ENCODE results near the gene GOLGA8N.

DNA sequence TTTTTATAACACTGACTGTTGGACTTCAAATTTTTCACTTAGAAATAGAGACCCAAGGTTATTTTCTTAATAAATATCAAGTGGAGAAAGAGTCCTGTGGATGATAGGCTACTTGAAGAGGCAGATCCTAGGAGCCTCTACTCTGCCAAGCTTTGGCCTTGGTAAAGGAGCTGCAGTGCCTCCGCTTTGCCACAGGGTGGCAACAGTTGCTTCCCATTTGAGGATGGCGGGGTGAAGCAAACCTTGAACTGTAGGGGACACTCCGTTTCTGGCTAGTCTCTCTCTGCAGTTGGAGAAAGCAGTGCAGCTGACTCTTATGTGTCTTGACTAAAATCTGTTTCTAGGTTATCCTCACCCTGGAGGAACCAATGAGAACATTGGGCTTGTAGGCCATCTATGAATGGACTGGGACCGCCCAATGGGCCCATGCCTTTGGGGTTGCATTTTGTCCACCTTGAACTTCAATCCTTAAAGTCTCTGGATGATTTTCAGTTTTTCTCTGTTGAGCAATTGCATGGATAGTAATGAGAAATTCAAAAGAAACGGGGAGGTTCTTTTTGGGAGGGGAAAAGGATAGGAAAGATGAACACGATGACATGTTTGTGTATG is 58.1 kb downstream of the GOLGA8N start:
- TF ChIP-seq, protein P1, sequence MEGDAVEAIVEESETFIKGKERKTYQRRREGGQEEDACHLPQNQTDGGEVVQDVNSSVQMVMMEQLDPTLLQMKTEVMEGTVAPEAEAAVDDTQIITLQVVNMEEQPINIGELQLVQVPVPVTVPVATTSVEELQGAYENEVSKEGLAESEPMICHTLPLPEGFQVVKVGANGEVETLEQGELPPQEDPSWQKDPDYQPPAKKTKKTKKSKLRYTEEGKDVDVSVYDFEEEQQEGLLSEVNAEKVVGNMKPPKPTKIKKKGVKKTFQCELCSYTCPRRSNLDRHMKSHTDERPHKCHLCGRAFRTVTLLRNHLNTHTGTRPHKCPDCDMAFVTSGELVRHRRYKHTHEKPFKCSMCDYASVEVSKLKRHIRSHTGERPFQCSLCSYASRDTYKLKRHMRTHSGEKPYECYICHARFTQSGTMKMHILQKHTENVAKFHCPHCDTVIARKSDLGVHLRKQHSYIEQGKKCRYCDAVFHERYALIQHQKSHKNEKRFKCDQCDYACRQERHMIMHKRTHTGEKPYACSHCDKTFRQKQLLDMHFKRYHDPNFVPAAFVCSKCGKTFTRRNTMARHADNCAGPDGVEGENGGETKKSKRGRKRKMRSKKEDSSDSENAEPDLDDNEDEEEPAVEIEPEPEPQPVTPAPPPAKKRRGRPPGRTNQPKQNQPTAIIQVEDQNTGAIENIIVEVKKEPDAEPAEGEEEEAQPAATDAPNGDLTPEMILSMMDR (IDR thresholded peaks at IDR 0.05): peak; percentile 48 to 88 (median 72)
- TF ChIP-seq POLR2A (IDR thresholded peaks at IDR 0.05) (no peak), EP300 (IDR thresholded peaks at IDR 0.05) (no peak)
